Neuron (in vitro differentiated cells): ENCODE data around the gene P4HA2.

Experiments
- H2AFZ ChIP-seq: one replicate; pipeline ENCODE4 v1.6.1; 2013; ENCODE audit warnings: low read depth, mild to moderate bottlenecking, inconsistent platforms, low read length, moderate library complexity
- H3K27me3 ChIP-seq: one replicate; pipeline ENCODE4 v1.6.1; 2013; ENCODE audit warnings: low read length; ENCODE audit not compliant: insufficient read depth
- H3K36me3 ChIP-seq: one replicate; pipeline ENCODE4 v1.6.1; 2013; ENCODE audit warnings: low read length; ENCODE audit not compliant: insufficient read depth
- H3K4me1 ChIP-seq: one replicate; pipeline ENCODE4 v1.6.1; 2013; ENCODE audit warnings: low read length; ENCODE audit not compliant: insufficient read depth
- H3K4me3 ChIP-seq: 2 replicates; pipeline ENCODE4 v1.5.1; 2013; ENCODE audit warnings: mild to moderate bottlenecking, low read length, moderate library complexity
- H3K9me3 ChIP-seq: one replicate; pipeline ENCODE4 v1.6.1; 2013; ENCODE audit warnings: low read length

The P4HA2 gene

DNA sequence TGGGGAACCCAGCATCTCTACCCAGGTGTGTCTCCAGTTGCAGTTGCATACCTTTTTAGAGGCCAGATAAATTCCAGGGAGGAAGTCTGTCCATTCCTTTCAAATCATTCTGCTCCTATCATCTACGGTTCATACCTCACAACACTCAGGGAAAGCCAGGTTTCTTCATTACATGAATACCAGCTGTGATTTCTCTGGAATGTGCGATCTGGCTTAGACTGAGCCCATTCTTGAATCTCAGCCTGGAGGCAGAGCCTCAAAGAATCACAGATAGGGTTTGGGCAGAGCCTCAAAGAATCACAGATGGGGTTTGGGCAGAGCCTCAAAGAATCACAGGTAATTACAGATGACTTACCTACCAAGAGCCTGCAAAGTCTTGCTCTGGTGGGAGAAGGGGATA lies 7.2 kb downstream of the P4HA2 start:
- Histone ChIP-seq H3K27me3 (peaks cover 29% of the 10 kb centered on the region), H2AFZ (no peak overlapping the region), H3K36me3 (no peaks in the 10 kb centered on the region), H3K4me3 (no peak overlapping the region), H3K9me3 (no peaks in the 10 kb centered on the region), H3K4me1 (no peaks in the 10 kb centered on the region)

- no peaks in the 10 kb centered on the region for H3K4me1 ChIP-seq
- H3K36me3 ChIP-seq = no peaks in the 10 kb centered on the region
- H2AFZ ChIP-seq = no peak overlapping the region
- no peaks in the 10 kb centered on the region for H3K9me3 ChIP-seq
- H3K4me3 ChIP-seq = no peak overlapping the region
- peaks cover 24% of the 10 kb centered on the region for H3K27me3 ChIP-seq
Measured at GRCh38 chr5:132219981-132220380, 7.7 kb downstream of the P4HA2 start.

GRCh38 chr5:132219289-132219970 lies 8.2 kb downstream of the P4HA2 start:
- no peaks in the 10 kb centered on the region for H3K36me3 ChIP-seq

DNA sequence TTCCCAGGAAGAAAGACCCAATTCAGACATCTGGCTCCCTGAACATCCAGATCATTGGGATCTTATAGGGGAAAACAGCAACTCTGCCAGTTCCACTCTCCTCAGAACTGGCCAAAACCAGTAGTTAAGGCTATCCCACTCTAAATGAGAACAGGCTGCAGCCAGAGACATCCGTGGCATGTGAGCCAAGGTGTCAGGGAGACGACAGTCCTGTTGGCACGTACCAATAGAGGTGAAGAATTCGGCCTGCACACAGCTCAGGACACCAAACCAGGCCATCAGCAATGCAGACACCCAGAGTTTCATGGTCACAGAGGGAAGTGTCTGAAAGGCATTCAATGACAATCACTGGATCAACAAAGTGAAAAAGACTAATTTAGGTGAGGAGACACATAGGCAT lies 9.3 kb downstream of the P4HA2 start:
- no peaks in the 10 kb centered on the region for H3K36me3 ChIP-seq
- no peaks in the 10 kb centered on the region for H3K9me3 ChIP-seq
- H3K4me1 ChIP-seq = no peaks in the 10 kb centered on the region
- no peak overlapping the region for H3K4me3 ChIP-seq
- H3K27me3 ChIP-seq = peaks cover 17% of the 10 kb centered on the region
- H2AFZ ChIP-seq = no peak overlapping the region

More at GRCh38 chr5:132219289-132219970, 8.2 kb downstream of the P4HA2 start:
- no peak overlapping the region for H3K4me3 ChIP-seq
- H3K4me1 ChIP-seq = no peaks in the 10 kb centered on the region
- no peak overlapping the region for H2AFZ ChIP-seq
- H3K9me3 ChIP-seq = no peaks in the 10 kb centered on the region
- H3K27me3 ChIP-seq = peaks cover 19% of the 10 kb centered on the region

- Histone ChIP-seq H3K4me3 (no peak overlapping the region), H3K9me3 (no peaks in the 10 kb centered on the region), H3K4me1 (no peaks in the 10 kb centered on the region), H3K27me3 (peaks cover 10% of the 10 kb centered on the region), H3K36me3 (no peaks in the 10 kb centered on the region), H2AFZ (no peak overlapping the region)
Measured at GRCh38 chr5:132215329-132215728, 12.3 kb downstream of the P4HA2 start.

GRCh38 chr5:132214491-132214890 lies 13.2 kb downstream of the P4HA2 start:
- H3K9me3 ChIP-seq = no peaks in the 10 kb centered on the region
- no peak overlapping the region for H3K4me3 ChIP-seq
- H3K4me1 ChIP-seq = no peaks in the 10 kb centered on the region
- H3K27me3 ChIP-seq = peaks cover 10% of the 10 kb centered on the region
- H3K36me3 ChIP-seq = no peaks in the 10 kb centered on the region
- H2AFZ ChIP-seq = no peak overlapping the region

DNA sequence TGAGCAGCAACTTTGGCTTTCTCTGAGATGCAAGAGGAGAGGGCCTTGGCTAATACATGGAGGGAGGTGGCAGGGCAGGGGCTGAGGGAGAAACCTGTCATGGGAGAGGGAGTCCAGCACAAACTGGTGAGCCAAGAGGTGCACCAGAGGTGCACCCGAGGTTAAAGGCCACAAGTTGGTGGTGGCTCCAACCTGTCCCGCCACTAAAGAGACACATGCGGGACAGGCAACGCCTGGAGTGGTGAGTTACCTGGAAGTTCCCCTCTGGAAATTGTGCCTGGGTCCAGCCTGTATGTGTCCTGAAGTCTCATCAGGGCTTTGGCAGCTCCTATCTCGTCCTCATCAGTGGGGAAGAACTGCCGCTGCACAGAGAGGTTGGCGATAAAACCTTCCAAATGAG lies 14.0 kb downstream of the P4HA2 start:
- Histone ChIP-seq H3K4me1 (no peaks in the 10 kb centered on the region), H3K36me3 (no peaks in the 10 kb centered on the region), H3K4me3 (no peak overlapping the region)

DNA sequence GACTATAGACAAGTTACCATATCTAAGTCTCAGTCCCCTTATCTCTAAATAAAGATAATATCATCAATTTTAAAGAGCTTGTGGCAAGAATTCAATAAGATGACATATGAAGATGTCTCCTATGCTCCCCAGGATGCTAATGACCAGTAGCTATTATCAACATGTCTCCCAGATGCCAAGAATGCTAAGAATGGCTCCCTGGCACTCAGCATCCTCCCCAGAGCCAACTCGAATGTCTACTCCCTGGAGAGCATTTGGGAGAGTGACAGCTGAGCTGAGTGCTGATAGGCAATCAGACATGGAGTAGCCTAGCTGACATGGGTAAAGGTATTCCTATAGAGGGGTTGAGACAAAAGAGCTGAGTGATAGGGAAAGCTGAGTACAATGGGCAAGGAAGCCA lies 15.9 kb downstream of the P4HA2 start:
- no peaks in the 10 kb centered on the region for H3K9me3 ChIP-seq
- H3K27me3 ChIP-seq = no peaks in the 10 kb centered on the region
- H2AFZ ChIP-seq = no peak overlapping the region
- no peaks in the 10 kb centered on the region for H3K36me3 ChIP-seq
- H3K4me3 ChIP-seq = no peak overlapping the region
- H3K4me1 ChIP-seq = no peaks in the 10 kb centered on the region

More for the DNA sequence above, 14.0 kb downstream of the P4HA2 start:
- Histone ChIP-seq H3K9me3 (no peaks in the 10 kb centered on the region), H3K27me3 (peaks cover 5% of the 10 kb centered on the region), H2AFZ (no peak overlapping the region)

- no peak overlapping the region for H3K4me3 ChIP-seq
- no peak overlapping the region for H2AFZ ChIP-seq
- no peaks in the 10 kb centered on the region for H3K9me3 ChIP-seq
- H3K4me1 ChIP-seq = no peaks in the 10 kb centered on the region
- no peaks in the 10 kb centered on the region for H3K27me3 ChIP-seq
- no peaks in the 10 kb centered on the region for H3K36me3 ChIP-seq
Measured at GRCh38 chr5:132210944-132211343, 16.7 kb downstream of the P4HA2 start.

- Histone ChIP-seq H3K4me1 (no peaks in the 10 kb centered on the region), H3K9me3 (no peaks in the 10 kb centered on the region), H2AFZ (no peak overlapping the region), H3K4me3 (no peak overlapping the region), H3K27me3 (no peaks in the 10 kb centered on the region), H3K36me3 (no peaks in the 10 kb centered on the region)
Measured at GRCh38 chr5:132209901-132210545, 17.6 kb downstream of the P4HA2 start.

DNA sequence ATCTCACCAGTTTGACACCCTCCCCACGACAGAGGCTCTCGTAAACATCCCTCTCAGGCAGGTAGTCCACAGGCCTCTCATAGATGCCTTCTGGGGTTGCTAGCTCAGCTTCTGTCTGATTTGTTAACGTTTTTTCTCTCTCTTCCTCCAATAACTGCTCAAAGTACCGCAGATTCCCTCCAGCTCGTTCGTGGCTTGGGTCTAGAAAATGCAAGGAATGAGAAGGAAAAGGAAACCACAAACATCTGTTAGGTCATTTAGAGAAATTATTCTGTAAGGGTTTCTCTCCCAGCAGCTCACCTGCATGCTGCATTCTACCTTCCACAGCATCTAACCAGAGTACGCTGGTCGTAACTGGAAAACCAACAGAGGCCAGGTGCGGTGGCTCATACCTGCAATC lies 18.5 kb downstream of the P4HA2 start:
- Histone ChIP-seq H3K27me3 (no peaks in the 10 kb centered on the region), H3K9me3 (no peaks in the 10 kb centered on the region), H3K36me3 (no peaks in the 10 kb centered on the region), H3K4me3 (no peak overlapping the region), H3K4me1 (no peaks in the 10 kb centered on the region), H2AFZ (no peak overlapping the region)

GRCh38 chr5:132207778-132208177 lies 19.9 kb downstream of the P4HA2 start:
- Histone ChIP-seq H2AFZ (no peak overlapping the region), H3K4me1 (no peaks in the 10 kb centered on the region), H3K27me3 (no peaks in the 10 kb centered on the region), H3K9me3 (no peaks in the 10 kb centered on the region), H3K4me3 (no peak overlapping the region), H3K36me3 (no peaks in the 10 kb centered on the region)

- Histone ChIP-seq H3K27me3 (no peaks in the 10 kb centered on the region), H2AFZ (no peak overlapping the region), H3K4me3 (no peak overlapping the region), H3K36me3 (no peaks in the 10 kb centered on the region), H3K9me3 (no peaks in the 10 kb centered on the region), H3K4me1 (no peaks in the 10 kb centered on the region)
Measured at GRCh38 chr5:132206782-132207181, 20.9 kb downstream of the P4HA2 start.
